ENCODE data around the gene DLGAP1.

DNA sequence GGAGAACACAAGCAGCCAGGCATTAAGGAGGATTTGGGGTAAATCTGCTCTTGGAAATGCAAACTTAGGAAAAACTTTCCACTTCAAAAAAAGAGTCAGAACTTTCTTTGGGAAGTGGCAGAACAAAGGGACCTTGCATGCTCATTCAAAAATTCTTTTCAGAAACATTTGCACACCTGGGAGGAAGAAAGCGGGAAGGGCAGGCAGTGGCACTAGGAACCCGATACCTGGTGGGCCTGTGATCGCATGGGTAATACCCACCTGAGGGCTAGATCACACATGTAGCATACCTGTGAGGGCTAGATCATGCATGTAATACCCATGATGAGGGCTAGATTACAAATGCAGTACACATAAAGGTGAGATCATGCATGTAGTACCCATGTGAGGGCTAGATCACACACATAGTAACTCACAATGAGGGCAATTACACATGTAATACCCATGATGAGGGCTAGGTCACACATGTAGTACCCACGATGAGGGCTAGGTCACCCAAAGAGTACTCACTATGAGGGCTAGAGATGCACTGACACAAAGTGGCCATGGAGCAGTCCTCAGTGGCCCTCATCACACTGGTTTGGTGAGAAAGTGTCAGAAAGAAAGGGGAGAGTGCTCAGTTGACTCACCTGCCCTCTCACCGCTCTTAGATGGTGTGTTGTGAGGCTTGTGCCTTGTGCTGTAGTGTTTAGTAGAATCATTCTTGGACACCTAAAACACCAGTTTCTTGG is 212.5 kb downstream of the DLGAP1 start:
- TF ChIP-seq POLR2AphosphoS5 (IDR thresholded peaks at IDR 0.05) (no peak), POLR2A (IDR thresholded peaks at IDR 0.05) (no peak)

Data from breast epithelium (tissue), 3 donors.